ENCODE measurements around the gene ATP10A. TPM values are rescaled to one million over a fixed set of nuclear protein-coding genes. Genes with fewer than 3 reads are reported as not detected.

ATP10A gene
- total RNA-seq, 1 experiment from 2014 or later: 3.0 TPM

DNA sequence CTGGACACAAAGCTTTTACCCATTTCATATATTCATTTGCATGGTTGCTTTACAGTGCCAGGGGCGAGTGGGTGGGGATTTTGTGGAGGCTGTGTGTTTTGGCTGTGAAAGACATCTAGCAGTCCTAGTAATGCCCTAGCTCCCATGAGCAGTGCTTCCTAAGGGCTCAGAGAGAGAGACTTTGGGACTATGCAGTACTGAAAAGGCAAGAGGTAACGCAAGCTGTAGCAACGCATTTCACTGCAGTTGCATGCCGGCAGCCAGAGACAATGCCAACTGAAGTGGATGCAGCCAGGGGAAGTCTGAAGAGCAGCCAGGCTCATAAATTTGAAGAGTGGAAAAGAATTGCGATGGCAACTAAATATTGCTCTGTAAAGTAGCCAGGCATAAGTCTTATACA is 27.4 kb upstream of the ATP10A start:
- Mint-ChIP-seq H3K4me1 (ENCODE audit: low read depth, unreplicated experiment) (no peaks in the 10 kb centered on the region), H3K4me3 (ENCODE audit: low read depth, unreplicated experiment) (no peak overlapping the region), H3K27ac (ENCODE audit: unreplicated experiment) (no peak overlapping the region), H3K9me3 (ENCODE audit: low read depth, unreplicated experiment) (no peaks in the 10 kb centered on the region), H3K36me3 (ENCODE audit: insufficient read depth, unreplicated experiment) (no peaks in the 10 kb centered on the region), H3K27me3 (ENCODE audit: unreplicated experiment) (no peaks in the 10 kb centered on the region)
- no TSS peak for BruUV-seq (replicated peaks)
- intact Hi-C loops (cut with micrococcal nuclease; ENCODE audit: unreplicated experiment): no loop called here
- CTCF ChIA-PET: interaction anchor here (0.5 kb wide), 1 partner anchor 862 kb away, joined by 4 read pairs; no protein-coding TSS in a partner anchor
- TF ChIP-seq, protein P1, sequence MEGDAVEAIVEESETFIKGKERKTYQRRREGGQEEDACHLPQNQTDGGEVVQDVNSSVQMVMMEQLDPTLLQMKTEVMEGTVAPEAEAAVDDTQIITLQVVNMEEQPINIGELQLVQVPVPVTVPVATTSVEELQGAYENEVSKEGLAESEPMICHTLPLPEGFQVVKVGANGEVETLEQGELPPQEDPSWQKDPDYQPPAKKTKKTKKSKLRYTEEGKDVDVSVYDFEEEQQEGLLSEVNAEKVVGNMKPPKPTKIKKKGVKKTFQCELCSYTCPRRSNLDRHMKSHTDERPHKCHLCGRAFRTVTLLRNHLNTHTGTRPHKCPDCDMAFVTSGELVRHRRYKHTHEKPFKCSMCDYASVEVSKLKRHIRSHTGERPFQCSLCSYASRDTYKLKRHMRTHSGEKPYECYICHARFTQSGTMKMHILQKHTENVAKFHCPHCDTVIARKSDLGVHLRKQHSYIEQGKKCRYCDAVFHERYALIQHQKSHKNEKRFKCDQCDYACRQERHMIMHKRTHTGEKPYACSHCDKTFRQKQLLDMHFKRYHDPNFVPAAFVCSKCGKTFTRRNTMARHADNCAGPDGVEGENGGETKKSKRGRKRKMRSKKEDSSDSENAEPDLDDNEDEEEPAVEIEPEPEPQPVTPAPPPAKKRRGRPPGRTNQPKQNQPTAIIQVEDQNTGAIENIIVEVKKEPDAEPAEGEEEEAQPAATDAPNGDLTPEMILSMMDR (IDR thresholded peaks at IDR 0.05; ENCODE audit: unreplicated experiment): no peak
- no peak for DNase-seq

DNA sequence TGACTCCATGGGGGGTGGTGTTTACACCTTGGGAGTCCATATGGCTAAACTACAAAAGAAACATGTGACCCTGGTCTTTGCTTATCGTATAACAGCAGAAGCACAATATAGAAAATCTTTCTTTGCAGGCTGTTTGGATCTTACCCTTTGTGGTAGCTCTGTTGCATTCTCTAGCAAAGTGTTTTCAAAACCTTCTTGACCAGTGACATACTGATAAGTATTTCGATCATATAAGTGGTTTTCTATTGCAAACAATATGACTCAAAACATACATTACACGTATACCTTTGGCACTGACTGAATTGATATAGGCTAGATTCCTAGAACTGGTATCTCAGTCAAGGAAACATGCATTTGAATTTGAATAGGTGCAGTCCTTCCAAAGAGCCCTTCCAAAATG is 24.7 kb upstream of the ATP10A start:
- intact Hi-C loops (cut with micrococcal nuclease; ENCODE audit: unreplicated experiment): no loop called here
- TF ChIP-seq, protein P1 (IDR thresholded peaks at IDR 0.05; ENCODE audit: unreplicated experiment): no peak
- no peak overlapping the region for H3K27ac Mint-ChIP-seq (ENCODE audit: unreplicated experiment)
- DNase-seq: no peak
- H3K36me3 Mint-ChIP-seq (ENCODE audit: insufficient read depth, unreplicated experiment): no peaks in the 10 kb centered on the region
- CTCF ChIA-PET: no interaction called here
- no peaks in the 10 kb centered on the region for H3K27me3 Mint-ChIP-seq (ENCODE audit: unreplicated experiment)
- no TSS peak for BruUV-seq (replicated peaks)
- no peak overlapping the region for H3K4me3 Mint-ChIP-seq (ENCODE audit: low read depth, unreplicated experiment)
- no peaks in the 10 kb centered on the region for H3K9me3 Mint-ChIP-seq (ENCODE audit: low read depth, unreplicated experiment)
- no peaks in the 10 kb centered on the region for H3K4me1 Mint-ChIP-seq (ENCODE audit: low read depth, unreplicated experiment)

DNA sequence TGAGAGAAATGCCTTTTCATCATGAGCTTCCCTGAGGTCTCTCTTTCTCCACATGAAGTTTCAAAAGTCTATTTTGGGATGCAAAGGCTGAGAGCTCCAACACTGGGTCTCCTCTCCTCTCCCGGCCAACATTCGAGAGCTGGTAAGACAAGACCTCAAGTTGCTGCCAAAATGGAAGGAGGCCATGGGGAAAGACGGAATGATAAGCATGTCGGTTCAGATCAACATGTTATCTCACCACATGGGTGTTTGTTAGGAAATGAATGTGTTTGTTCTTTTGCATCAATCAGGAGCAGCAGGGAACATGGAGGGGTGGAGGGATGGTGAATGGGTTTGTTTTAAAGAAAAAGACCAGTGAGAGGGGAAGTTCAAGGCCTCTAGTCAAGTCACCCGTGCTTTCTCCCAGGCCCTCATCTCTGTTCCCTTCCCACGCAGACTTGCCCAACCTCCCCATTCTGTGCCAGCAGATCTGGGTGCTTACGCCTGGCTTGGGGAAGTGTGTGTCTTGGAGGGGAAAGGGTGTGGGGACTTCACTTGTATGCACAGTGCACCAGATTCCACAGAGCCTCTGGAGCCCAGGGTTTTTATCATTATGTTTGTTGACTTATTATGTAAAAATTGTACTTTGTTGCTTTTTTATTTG is 23.5 kb upstream of the ATP10A start:
- Mint-ChIP-seq H3K9me3 (ENCODE audit: low read depth, unreplicated experiment) (no peaks in the 10 kb centered on the region), H3K36me3 (ENCODE audit: insufficient read depth, unreplicated experiment) (no peaks in the 10 kb centered on the region), H3K27me3 (ENCODE audit: unreplicated experiment) (no peaks in the 10 kb centered on the region), H3K4me1 (ENCODE audit: low read depth, unreplicated experiment) (no peaks in the 10 kb centered on the region), H3K4me3 (ENCODE audit: low read depth, unreplicated experiment) (no peak overlapping the region), H3K27ac (ENCODE audit: unreplicated experiment) (no peak overlapping the region)
- BruUV-seq (replicated peaks): no TSS peak
- no peak for DNase-seq
- TF ChIP-seq, protein P1 (IDR thresholded peaks at IDR 0.05; ENCODE audit: unreplicated experiment): no peak
- CTCF ChIA-PET: no interaction called here
- intact Hi-C loops (cut with micrococcal nuclease; ENCODE audit: unreplicated experiment): no loop called here

DNA sequence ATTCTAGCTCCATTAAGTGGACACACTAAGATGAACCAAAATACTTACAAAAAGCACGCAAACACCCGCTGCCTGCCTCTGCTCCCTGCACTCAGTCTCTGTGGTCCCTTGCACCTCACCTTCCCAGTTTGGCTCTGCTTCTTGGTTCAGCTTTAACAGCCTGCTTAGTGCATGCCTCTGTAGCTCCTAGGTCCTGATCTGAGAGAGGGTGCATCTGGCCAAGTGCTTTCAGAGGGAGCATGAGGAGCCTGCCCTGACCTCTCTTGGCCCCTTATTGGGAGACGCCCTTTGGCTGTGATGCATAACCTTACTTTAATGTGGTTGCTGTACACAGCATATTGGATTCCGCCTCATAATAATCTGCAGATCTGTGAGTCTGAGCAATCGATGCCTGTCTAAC is 21.2 kb upstream of the ATP10A start:
- no TSS peak for BruUV-seq (replicated peaks)
- CTCF ChIA-PET: no interaction called here
- no peaks in the 10 kb centered on the region for H3K9me3 Mint-ChIP-seq (ENCODE audit: low read depth, unreplicated experiment)
- no peaks in the 10 kb centered on the region for H3K36me3 Mint-ChIP-seq (ENCODE audit: insufficient read depth, unreplicated experiment)
- DNase-seq: no peak
- no peak overlapping the region for H3K4me3 Mint-ChIP-seq (ENCODE audit: low read depth, unreplicated experiment)
- intact Hi-C loops (cut with micrococcal nuclease; ENCODE audit: unreplicated experiment): no loop called here
- H3K27ac Mint-ChIP-seq (ENCODE audit: unreplicated experiment): no peak overlapping the region
- no peaks in the 10 kb centered on the region for H3K4me1 Mint-ChIP-seq (ENCODE audit: low read depth, unreplicated experiment)
- no peaks in the 10 kb centered on the region for H3K27me3 Mint-ChIP-seq (ENCODE audit: unreplicated experiment)
- TF ChIP-seq, protein P1 (IDR thresholded peaks at IDR 0.05; ENCODE audit: unreplicated experiment): no peak

Measured in Calu3 (cell line).